Suppressor macrophage (primary cell): ENCODE data around the gene AKAP6.

Experiments used
- DNase-seq, 4 experiments: peaks; one replicate each; pipeline ENCODE4 v3.0.0-alpha.2; 2020 to 2022

The AKAP6 gene

DNA sequence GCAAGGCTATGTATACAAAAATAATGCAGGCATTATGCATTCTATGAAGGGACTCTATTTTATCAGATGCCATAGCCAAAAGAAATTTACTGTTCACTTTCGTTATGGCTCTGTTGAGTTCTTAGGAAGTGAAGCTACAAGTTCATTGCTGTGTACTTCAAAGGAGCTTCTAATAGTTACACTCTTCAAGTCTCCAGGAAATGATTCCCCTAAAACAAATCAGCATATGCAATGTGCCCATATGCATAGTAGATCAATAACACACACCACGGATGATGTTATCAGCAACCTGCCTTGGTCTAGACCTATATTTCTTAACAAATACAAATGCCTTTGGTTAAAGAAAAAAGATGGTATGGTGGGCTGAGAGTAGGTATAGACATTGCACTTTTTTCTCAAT lies 83.4 kb downstream of the AKAP6 start:
- no peak for DNase-seq

DNA sequence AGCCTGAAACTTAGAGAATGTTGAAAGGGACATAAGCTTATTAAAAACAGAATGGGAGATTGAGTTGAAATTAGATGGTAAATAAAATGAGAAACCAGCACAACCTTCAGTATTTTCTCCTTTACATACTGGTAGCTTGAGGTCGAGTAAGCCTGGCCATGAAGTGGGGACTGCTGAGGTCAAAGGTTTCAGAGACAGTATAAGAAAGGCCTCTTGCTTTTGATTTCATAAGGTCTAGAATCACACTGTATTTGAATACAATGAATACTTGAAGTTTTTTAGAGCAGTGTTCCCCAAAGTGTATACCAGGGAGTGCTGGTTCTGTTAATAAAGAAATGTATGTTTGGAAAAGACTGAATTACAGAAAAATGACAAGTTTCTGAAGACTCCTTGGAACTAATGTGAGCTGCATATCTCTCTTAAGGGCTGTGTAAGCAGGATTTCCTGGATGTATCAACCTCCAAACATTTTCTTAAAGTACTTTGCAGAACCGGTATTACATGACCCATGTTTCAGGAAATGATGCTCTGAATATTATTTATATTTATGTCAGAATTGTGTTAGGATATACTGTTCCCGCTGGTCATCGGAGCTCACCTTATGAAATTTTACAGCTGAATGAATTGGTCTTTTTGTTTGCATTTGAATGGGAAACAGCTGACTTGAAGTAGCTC lies 85.0 kb downstream of the AKAP6 start:
- no peak for DNase-seq

DNA sequence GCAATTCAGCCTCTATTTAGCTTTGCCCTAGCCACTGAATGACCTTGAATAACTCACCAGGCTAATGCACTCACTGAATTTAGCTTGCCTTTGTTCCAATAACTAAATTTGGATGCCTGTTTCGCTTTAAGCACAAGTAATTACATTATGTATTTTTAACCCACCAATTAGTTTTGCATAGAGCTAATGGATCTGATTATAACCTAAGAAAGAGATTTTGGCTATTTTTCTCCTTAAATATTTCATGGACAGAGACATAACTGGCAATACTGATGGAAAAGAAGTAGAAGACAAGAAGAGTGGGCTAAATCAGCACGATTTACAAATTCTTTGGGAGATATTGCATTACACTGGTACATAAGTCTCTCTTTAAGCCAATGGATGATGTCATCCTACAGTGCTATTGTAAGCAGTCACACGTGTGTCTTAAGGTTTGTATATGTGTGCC lies 85.7 kb downstream of the AKAP6 start:
- peak in 1 of 4 experiments; percentile 4 for DNase-seq

- DNase-seq: no peak
These were observed 89.0 kb downstream of the AKAP6 start for GRCh38 chr14:32417956-32418552.

GRCh38 chr14:32419429-32419828 lies 90.3 kb downstream of the AKAP6 start:
- DNase-seq: no peak

GRCh38 chr14:32421781-32422180 lies 92.7 kb downstream of the AKAP6 start:
- no peak for DNase-seq

DNA sequence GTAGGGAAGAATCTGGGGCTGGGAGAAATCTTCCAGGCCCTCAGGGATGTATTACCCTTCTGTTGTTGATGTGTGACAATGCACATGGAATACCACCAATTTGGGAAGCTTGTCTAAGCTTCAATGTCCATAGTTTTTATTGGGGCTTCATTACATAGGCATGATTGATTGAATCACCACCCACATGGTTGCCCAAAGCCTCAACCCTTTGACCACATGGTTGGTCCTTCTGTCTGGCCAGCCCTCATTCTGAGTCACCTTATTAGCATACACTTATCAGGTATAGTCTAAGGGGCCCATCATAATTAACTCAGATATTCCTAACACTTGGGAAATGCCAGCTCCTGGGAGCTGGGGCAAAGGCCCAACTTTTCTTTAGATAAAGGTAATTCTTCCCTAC lies 93.3 kb downstream of the AKAP6 start:
- no peak for DNase-seq

DNA sequence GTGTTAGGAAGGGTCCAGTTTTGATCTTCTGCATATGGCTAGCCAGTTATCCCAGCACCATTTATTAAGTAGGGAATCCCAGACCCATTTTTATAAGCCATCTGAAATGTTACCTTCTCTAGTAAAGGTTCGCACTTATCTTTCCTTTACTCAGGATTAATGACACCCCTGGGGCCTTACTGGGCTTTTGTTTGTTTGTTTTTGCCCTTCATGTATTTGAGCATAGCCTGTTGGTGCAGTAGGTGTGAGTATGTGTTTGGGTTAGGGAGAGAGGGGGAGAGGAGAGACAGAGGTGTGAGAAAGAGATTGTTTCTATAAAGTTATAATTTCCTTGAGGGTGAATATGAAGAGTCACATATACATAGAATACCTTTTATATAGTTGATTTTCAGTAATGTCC lies 96.9 kb downstream of the AKAP6 start:
- DNase-seq: no peak

DNA sequence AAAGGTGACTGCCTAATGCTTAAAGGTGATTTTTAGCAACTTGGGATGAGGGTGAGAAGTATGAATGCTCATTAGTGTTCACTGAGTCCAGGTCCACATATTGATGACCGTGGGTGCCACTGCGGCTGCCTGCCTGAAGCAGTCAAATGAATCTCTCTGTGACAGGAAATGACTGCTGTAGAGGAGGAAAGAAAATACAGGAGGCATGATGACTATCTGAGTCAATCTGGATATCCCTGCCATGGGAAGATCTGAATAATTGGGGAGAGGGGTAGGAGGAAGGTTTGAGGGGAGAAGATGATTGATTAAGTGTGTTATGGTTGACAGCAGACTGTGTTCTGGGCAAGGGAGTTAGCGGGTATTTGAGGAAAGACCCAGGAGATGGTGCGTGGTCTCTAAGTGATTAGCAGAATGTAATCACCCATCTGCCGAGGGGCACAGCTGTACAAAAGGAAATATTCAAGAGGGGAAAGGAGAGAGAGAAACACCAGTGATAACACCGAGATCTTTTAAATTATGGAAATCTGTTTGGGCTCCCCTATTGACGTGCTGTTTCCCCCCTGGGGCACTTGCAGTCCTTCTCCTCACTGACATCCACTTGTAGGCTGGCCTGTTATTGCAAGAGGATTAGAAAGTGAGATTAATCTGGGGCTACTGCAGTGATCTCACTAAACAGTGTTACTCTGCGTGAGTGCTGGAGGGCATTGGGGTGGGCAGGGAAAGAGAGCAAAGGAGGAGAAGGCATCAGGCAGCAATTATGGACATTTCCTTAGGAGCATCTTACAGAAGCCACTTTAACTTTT lies 97.7 kb downstream of the AKAP6 start:
- no peak for DNase-seq

DNA sequence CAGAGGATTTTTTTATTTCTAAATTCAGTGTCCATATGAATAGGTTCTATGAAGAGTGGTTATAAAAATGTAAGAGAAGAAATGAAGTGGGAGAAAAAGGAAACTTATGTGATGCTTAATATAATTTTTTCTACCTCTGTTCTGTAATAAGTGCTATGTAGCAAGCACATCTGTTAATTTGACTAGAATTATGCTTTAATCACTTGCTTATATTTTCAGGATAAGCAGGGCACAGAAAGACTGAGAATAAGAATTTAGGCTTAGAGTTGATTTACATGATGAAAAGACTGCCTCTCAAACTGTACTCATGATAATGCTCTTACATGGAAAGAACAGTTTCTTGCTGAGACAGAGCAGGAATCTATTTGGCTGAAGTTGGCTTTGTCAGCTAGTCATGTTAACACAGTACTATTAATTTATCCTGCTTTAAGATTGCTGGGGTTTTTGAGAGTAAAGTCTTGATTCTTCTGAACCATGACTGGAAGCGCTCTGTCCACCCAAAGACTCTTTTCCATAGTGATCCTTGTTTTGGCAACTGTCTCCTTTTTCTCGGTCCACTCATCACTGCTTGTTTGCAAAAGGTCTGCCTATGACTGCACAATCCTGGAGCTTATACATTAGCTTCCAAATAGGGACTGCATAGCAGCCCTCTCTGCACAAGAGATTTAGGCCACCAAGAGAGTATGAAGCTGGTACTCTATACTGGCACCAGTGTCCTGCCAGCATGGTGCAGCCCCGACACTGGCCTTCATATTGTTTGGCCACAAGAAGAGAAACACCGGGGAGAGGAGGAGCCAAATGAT lies 98.8 kb downstream of the AKAP6 start:
- no peak for DNase-seq

GRCh38 chr14:32428875-32429274 lies 99.8 kb downstream of the AKAP6 start:
- no peak for DNase-seq

DNA sequence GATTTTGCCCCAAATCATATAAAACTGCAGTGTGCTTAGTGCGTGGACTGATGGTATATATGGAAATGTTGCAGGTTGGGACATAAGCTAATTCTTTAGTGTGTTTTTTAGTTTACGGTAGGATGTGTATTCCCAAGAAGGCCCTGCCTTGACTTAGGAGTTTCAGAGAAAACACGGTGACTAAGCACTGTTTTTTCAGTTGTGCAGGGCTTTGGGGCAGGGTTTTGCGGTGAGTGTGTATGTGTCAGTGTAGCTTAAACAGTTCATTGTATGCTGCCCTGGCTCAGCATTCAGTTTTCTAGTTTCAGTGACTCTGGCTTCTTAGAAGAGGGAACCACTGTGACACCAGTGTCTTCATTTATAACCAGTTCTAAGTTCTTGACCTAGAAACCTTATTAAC lies 101.2 kb downstream of the AKAP6 start:
- no peak for DNase-seq

GRCh38 chr14:32432813-32433538 lies 103.9 kb downstream of the AKAP6 start:
- DNase-seq: no peak

DNA sequence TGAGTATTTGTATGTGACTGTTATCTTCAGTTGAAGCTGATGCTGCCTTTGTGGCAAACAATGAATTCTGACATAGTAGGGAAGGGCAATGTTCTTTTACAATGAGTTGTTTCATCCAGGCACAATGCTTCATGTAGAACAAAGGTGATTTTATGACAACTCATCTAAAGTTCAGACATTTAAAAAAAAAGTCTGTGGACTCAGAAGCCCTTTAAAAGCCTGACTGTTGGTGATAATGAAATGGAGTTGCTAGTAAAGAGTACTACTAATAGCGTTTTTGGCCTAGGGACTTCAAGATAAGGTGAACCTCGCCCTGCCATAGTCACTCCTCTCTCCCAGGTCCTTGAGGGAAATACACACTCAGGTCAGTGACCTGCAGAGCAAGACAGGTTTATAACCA lies 105.1 kb downstream of the AKAP6 start:
- no peak for DNase-seq

- no peak for DNase-seq
These were observed 105.8 kb downstream of the AKAP6 start for GRCh38 chr14:32434880-32435279.

DNA sequence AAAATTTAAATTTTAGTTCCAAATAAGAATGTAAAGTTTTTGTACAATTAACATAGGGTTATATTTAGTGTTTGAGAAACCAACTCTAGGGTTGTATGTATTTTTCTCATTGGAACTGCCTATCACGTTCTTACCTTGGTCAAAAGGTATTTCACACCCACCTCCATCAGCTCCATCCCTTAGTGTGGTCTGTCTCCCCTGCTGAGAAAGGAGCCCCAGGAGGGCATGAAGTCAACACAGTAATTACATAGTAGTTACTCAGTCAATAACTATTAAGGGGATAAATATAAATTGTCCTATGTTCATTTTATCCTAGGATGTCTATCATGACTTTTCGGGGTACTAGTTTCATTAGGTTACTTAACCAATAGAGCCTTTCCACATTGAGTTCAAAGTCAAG lies 106.3 kb downstream of the AKAP6 start:
- no peak for DNase-seq

DNA sequence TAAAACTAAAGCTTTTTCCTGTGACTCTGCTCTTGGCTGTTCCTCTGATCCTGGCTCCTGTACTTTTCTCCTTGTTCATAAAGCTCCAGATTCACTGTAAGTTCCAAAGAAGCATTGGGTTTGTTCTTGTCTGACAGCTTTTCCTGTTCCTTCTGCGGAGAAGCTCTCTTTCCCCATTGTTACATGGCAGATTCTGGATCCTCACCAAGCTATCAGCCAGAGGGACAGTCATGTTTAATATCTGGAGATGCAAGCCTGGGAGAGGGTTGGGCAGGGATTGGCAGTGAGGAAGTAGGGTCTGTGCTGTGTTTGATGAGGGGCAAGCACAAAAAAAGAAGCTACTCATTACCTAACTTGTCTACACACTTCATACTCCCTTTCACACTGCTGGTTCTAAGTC lies 107.9 kb downstream of the AKAP6 start:
- no peak for DNase-seq

GRCh38 chr14:32438517-32438916 lies 109.4 kb downstream of the AKAP6 start:
- no peak for DNase-seq

GRCh38 chr14:32443890-32444661 lies 115.0 kb downstream of the AKAP6 start:
- no peak for DNase-seq

DNA sequence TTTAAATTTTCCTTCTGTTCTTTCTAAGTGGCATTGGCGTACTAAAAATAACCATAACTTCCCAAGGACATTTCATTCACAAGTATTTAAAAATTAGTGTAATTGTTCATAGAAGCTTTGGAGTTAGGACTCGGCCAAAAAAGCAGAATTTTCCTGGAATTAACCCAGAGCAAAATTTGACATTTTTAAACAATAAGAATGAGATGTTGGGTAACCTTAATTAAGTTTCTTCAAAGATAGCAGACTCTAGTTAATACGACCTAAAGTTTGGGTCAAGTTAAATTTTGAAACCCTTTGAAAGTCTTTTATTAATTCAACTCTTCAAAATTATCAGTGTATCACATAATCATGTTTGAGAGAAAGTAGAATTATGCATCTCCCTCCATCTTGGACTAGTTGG lies 118.3 kb downstream of the AKAP6 start:
- DNase-seq: no peak

DNA sequence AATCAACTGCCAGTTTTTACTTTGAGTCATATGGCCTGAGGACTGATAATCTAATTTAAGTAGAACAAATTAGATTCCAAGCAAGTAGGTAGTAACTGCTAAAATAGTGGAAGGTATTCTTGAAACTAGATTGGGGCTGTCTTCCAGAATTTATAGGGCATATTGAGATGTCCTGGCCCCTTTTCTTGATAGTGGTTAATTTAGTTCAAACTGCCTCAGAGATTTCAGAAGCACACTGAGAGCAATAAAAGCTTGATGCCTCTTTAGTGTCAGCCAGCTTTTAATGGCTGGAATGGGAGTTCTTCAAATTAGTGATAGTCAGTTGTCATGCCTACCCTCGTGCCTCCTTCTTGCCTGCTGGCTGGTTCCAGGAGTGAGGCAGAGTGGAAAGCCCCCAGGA lies 120.5 kb downstream of the AKAP6 start:
- DNase-seq: no peak
